Smooth muscle cell of the brain vasculature (primary cell): ENCODE measurements around the gene SDK1.

Experiments
- DNase-seq: peaks from one replicate; pipeline ENCODE4 v3.0.0-alpha.2; 2012; ENCODE audit warnings: low read depth, low spot score

SDK1 gene

GRCh38 chr7:3283130-3283704, 17.8 kb upstream of the SDK1 start:
- no peak for DNase-seq

- no peak for DNase-seq
Observed at GRCh38 chr7:3285652-3286051, 15.4 kb upstream of the SDK1 start.

- DNase-seq = no peak
Observed at GRCh38 chr7:3289996-3290395, 11.1 kb upstream of the SDK1 start.

GRCh38 chr7:3292694-3293093, 8.4 kb upstream of the SDK1 start:
- DNase-seq = no peak

GRCh38 chr7:3294432-3295100, 6.5 kb upstream of the SDK1 start:
- DNase-seq = no peak

- DNase-seq = no peak
Observed at GRCh38 chr7:3297105-3297819, 3.8 kb upstream of the SDK1 start.

GRCh38 chr7:3300221-3300650, 816 bp upstream of the SDK1 start:
- no peak for DNase-seq

- no peak for DNase-seq
Observed at GRCh38 chr7:3301449-3301731, 338 bp downstream of the SDK1 start.

GRCh38 chr7:3301831-3302618, 973 bp downstream of the SDK1 start:
- DNase-seq = no peak

- DNase-seq = no peak
Observed at GRCh38 chr7:3302681-3303320, 1.7 kb downstream of the SDK1 start.

GRCh38 chr7:3304131-3304530, 3.1 kb downstream of the SDK1 start:
- DNase-seq = no peak

GRCh38 chr7:3307435-3307834, 6.4 kb downstream of the SDK1 start:
- DNase-seq = no peak

- no peak for DNase-seq
Observed at GRCh38 chr7:3309140-3309539, 8.1 kb downstream of the SDK1 start.

GRCh38 chr7:3309956-3310355, 8.9 kb downstream of the SDK1 start:
- DNase-seq = no peak

- no peak for DNase-seq
Observed at GRCh38 chr7:3310884-3311283, 9.8 kb downstream of the SDK1 start.

- no peak for DNase-seq
Observed at GRCh38 chr7:3312583-3312982, 11.5 kb downstream of the SDK1 start.

- no peak for DNase-seq
Observed at GRCh38 chr7:3318874-3319273, 17.8 kb downstream of the SDK1 start.

- no peak for DNase-seq
Observed at GRCh38 chr7:3321206-3321605, 20.2 kb downstream of the SDK1 start.

GRCh38 chr7:3321745-3322144, 20.7 kb downstream of the SDK1 start:
- no peak for DNase-seq

GRCh38 chr7:3326246-3326645, 25.2 kb downstream of the SDK1 start:
- no peak for DNase-seq

- DNase-seq = no peak
Observed at GRCh38 chr7:3327099-3327498, 26.0 kb downstream of the SDK1 start.

GRCh38 chr7:3327655-3328054, 26.6 kb downstream of the SDK1 start:
- no peak for DNase-seq
